ENCODE measurements around the gene MYH13.

Gene MYH13

GRCh38 chr17:10372906-10373305, at the start of gene MYH13:
MYH13 (minus strand) TSS chr17:10373006; CDS start chr17:10364530, 8,476 bp downstream.
- in situ Hi-C loops (cut with HindIII; ENCODE audit: low pct_unique_long_range_greater_than_20kb, low sequenced_read_pairs), result no loop called here
- TF ChIP-seq JUND (IDR thresholded peaks at IDR 0.05; ENCODE audit: low read depth), result no peak
- no peak for DNase-seq (ENCODE audit: low read depth in 1 of 2, low spot score in 1 of 2)

GRCh38 chr17:10421900-10422542, 49.2 kb upstream of the MYH13 start, which contains the start of gene MYH8:
MYH8 (minus strand) TSS chr17:10421950; CDS start chr17:10420227, 1,723 bp downstream.
- no peak for DNase-seq (ENCODE audit: low read depth in 1 of 2, low spot score in 1 of 2)
- no peak for TF ChIP-seq JUND (IDR thresholded peaks at IDR 0.05; ENCODE audit: low read depth)
- in situ Hi-C loops (cut with HindIII; ENCODE audit: low pct_unique_long_range_greater_than_20kb, low sequenced_read_pairs), result no loop called here

- in situ Hi-C loops (cut with HindIII; ENCODE audit: low pct_unique_long_range_greater_than_20kb, low sequenced_read_pairs), result no loop called here
- DNase-seq (ENCODE audit: low read depth in 1 of 2, low spot score in 1 of 2), result no peak
Measured at GRCh38 chr17:10421211-10421610, 48.4 kb upstream of the MYH13 start.

GRCh38 chr17:10420811-10421210, 48.0 kb upstream of the MYH13 start:
- in situ Hi-C loops (cut with HindIII; ENCODE audit: low pct_unique_long_range_greater_than_20kb, low sequenced_read_pairs), result no loop called here
- DNase-seq (ENCODE audit: low read depth in 1 of 2, low spot score in 1 of 2), result no peak
- TF ChIP-seq JUND (IDR thresholded peaks at IDR 0.05; ENCODE audit: low read depth), result no peak

More at GRCh38 chr17:10421211-10421610, 48.4 kb upstream of the MYH13 start:
- TF ChIP-seq JUND (IDR thresholded peaks at IDR 0.05; ENCODE audit: low read depth), result no peak

GRCh38 chr17:10417431-10417830, 44.6 kb upstream of the MYH13 start:
- in situ Hi-C loops (cut with HindIII; ENCODE audit: low pct_unique_long_range_greater_than_20kb, low sequenced_read_pairs), result no loop called here
- no peak for DNase-seq (ENCODE audit: low read depth in 1 of 2, low spot score in 1 of 2)
- no peak for TF ChIP-seq JUND (IDR thresholded peaks at IDR 0.05; ENCODE audit: low read depth)

- no peak for TF ChIP-seq JUND (IDR thresholded peaks at IDR 0.05; ENCODE audit: low read depth)
- DNase-seq (ENCODE audit: low read depth in 1 of 2, low spot score in 1 of 2), result no peak
- in situ Hi-C loops (cut with HindIII; ENCODE audit: low pct_unique_long_range_greater_than_20kb, low sequenced_read_pairs), result no loop called here
Measured at GRCh38 chr17:10415161-10415560, 42.4 kb upstream of the MYH13 start.

- in situ Hi-C loops (cut with HindIII; ENCODE audit: low pct_unique_long_range_greater_than_20kb, low sequenced_read_pairs), result no loop called here
- no peak for TF ChIP-seq JUND (IDR thresholded peaks at IDR 0.05; ENCODE audit: low read depth)
- DNase-seq (ENCODE audit: low read depth in 1 of 2, low spot score in 1 of 2), result no peak
Measured at GRCh38 chr17:10403589-10403988, 30.8 kb upstream of the MYH13 start.

GRCh38 chr17:10398352-10398751, 25.5 kb upstream of the MYH13 start:
- in situ Hi-C loops (cut with HindIII; ENCODE audit: low pct_unique_long_range_greater_than_20kb, low sequenced_read_pairs), result no loop called here
- no peak for TF ChIP-seq JUND (IDR thresholded peaks at IDR 0.05; ENCODE audit: low read depth)
- no peak for DNase-seq (ENCODE audit: low read depth in 1 of 2, low spot score in 1 of 2)

GRCh38 chr17:10396524-10397163, 23.8 kb upstream of the MYH13 start:
- in situ Hi-C loops (cut with HindIII; ENCODE audit: low pct_unique_long_range_greater_than_20kb, low sequenced_read_pairs), result no loop called here
- no peak for TF ChIP-seq JUND (IDR thresholded peaks at IDR 0.05; ENCODE audit: low read depth)
- no peak for DNase-seq (ENCODE audit: low read depth in 1 of 2, low spot score in 1 of 2)

- in situ Hi-C loops (cut with HindIII; ENCODE audit: low pct_unique_long_range_greater_than_20kb, low sequenced_read_pairs), result no loop called here
- DNase-seq (ENCODE audit: low read depth in 1 of 2, low spot score in 1 of 2), result no peak
- no peak for TF ChIP-seq JUND (IDR thresholded peaks at IDR 0.05; ENCODE audit: low read depth)
Measured at GRCh38 chr17:10394201-10394887, 21.5 kb upstream of the MYH13 start.

GRCh38 chr17:10392880-10393279, 20.1 kb upstream of the MYH13 start:
- TF ChIP-seq JUND (IDR thresholded peaks at IDR 0.05; ENCODE audit: low read depth), result no peak
- in situ Hi-C loops (cut with HindIII; ENCODE audit: low pct_unique_long_range_greater_than_20kb, low sequenced_read_pairs), result no loop called here
- no peak for DNase-seq (ENCODE audit: low read depth in 1 of 2, low spot score in 1 of 2)

- TF ChIP-seq JUND (IDR thresholded peaks at IDR 0.05; ENCODE audit: low read depth), result no peak
- no peak for DNase-seq (ENCODE audit: low read depth in 1 of 2, low spot score in 1 of 2)
- in situ Hi-C loops (cut with HindIII; ENCODE audit: low pct_unique_long_range_greater_than_20kb, low sequenced_read_pairs), result no loop called here
Measured at GRCh38 chr17:10385871-10386270, 13.1 kb upstream of the MYH13 start.

GRCh38 chr17:10384175-10384574, 11.4 kb upstream of the MYH13 start:
- TF ChIP-seq JUND (IDR thresholded peaks at IDR 0.05; ENCODE audit: low read depth), result no peak
- DNase-seq (ENCODE audit: low read depth in 1 of 2, low spot score in 1 of 2), result no peak
- in situ Hi-C loops (cut with HindIII; ENCODE audit: low pct_unique_long_range_greater_than_20kb, low sequenced_read_pairs), result no loop called here
